Upper lobe of left lung (tissue), 6 donors: ENCODE data around the gene CLASP1. TPM values are rescaled to one million over a fixed set of nuclear protein-coding genes. Genes with fewer than 3 reads are reported as not detected.

Experiments
- ATAC-seq, 2 donors: fragments of 200-7000 bp; cut with Tn5 transposase; one replicate each; pipeline ENCODE4 v1.9.1; 2022; ENCODE audit warnings: mild to moderate bottlenecking in 2 of 2, moderate library complexity in 2 of 2; ENCODE audit not compliant: low FRiP score in 2 of 2
- DNase-seq, 2 donors: peaks; one replicate each; pipeline ENCODE4 v3.0.0-alpha.2; 2019 to 2020
- H3K27ac ChIP-seq, 4 donors: fragments of 200-600 bp; sonication (generic); one replicate each; pipeline ENCODE4 v1.5.1; 2016 to 2019
- H3K27me3 ChIP-seq, 4 donors: fragments of 200-600 bp; sonication (generic); one replicate each; pipeline ENCODE4 v1.5.1; 2017 to 2019
- H3K36me3 ChIP-seq, 4 donors: fragments of 200-600 bp; sonication (generic); one replicate each; pipeline ENCODE4 v1.5.1; 2016 to 2019
- H3K4me1 ChIP-seq, 4 donors: fragments of 200-600 bp; sonication (generic); one replicate each; pipeline ENCODE4 v1.5.1; 2018 to 2019
- H3K4me3 ChIP-seq, 4 donors: fragments of 200-600 bp; sonication (generic); one replicate each; pipeline ENCODE4 v1.5.1; 2017 to 2019; ENCODE audit warnings: mild to moderate bottlenecking in 2 of 4, moderate library complexity in 1 of 4
- H3K9me3 ChIP-seq, 4 donors: fragments of 200-600 bp; sonication (generic); one replicate each; pipeline ENCODE4 v1.5.1; 2018 to 2019
- EP300 ChIP-seq, 4 donors: sonication (generic); formaldehyde crosslinking; IDR thresholded peaks; one replicate each; pipeline ENCODE4 v1.5.1; 2017; ENCODE audit warnings: antibody characterized with exemption in 4 of 4, control low read depth in 2 of 4
- POLR2A ChIP-seq, 4 donors: fragments of 450-650 bp; IDR thresholded peaks; one replicate each; pipeline ENCODE4 v1.5.1; 2016 to 2017; ENCODE audit warnings: antibody characterized with exemption in 4 of 4, mild to moderate bottlenecking in 2 of 4
- POLR2AphosphoS5 ChIP-seq, 2 donors: sonication (generic); formaldehyde crosslinking; IDR thresholded peaks; one replicate each; pipeline ENCODE4 v1.5.1; 2017; ENCODE audit warnings: antibody characterized with exemption in 2 of 2
- WGBS, 2 donors: methylation state at CpG; one replicate each; pipeline ENCODE4 v1.1.5; 2017 to 2018; 5-methylcytosine and 5-hydroxymethylcytosine counted together
- total RNA-seq, 6 donors: library from RNA; depleted of rRNA in 4 of 6; stranded (reverse); fragments of >200 nt in 4 of 6; gene quantifications; one replicate each; pipeline versions ENCODE4 v1.1.0 to v1.2.1, GENCODE V29; 2016 to 2021
- TF ChIP-seq, protein P1 (sequence below), 6 experiments: fragments of 450-650 bp in 4 of 6; fragments of 200-600 bp in 2 of 6; sonication (generic) in 2 of 6; IDR thresholded peaks; one replicate each; pipeline ENCODE4 v1.5.1; 2016 to 2019; ENCODE audit warnings: antibody characterized with exemption in 6 of 6
- donor health status: DM: no; HTN: no; CAD: no; lungs with moderate emphysema.
- donor health status: DM: no; HTN: yes; CAD: no; lungs with severe emphysema.

The CLASP1 gene
- total RNA-seq, 6 donors from 2014 or later = 36.3 to 95.3 (median 46.8) TPM

DNA sequence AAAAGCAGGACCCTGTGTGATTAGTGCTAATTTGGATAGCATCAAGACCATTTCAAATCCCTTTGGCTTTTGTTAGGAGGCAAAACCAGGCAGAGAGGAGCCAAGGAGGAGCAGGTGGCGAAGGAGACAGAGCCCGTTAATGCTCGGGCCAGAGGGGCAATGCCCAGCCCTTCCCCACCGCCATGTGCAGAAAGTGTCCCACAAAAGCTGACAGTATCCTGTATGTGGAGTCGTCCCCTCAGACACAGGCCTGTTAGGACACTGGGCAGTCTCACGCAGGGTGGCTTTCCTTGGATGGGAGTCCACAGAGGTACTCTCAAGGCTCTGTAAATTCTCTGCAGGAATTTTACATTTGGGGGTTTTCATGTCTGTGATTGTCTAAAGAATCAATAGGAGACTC, 319.5 kb downstream of the CLASP1 start:
- DNase-seq (no peak), ATAC-seq (no peak)
- TF ChIP-seq POLR2A (IDR thresholded peaks at IDR 0.05) (no peak), POLR2AphosphoS5 (IDR thresholded peaks at IDR 0.05) (no peak)
- TF ChIP-seq, protein P1, sequence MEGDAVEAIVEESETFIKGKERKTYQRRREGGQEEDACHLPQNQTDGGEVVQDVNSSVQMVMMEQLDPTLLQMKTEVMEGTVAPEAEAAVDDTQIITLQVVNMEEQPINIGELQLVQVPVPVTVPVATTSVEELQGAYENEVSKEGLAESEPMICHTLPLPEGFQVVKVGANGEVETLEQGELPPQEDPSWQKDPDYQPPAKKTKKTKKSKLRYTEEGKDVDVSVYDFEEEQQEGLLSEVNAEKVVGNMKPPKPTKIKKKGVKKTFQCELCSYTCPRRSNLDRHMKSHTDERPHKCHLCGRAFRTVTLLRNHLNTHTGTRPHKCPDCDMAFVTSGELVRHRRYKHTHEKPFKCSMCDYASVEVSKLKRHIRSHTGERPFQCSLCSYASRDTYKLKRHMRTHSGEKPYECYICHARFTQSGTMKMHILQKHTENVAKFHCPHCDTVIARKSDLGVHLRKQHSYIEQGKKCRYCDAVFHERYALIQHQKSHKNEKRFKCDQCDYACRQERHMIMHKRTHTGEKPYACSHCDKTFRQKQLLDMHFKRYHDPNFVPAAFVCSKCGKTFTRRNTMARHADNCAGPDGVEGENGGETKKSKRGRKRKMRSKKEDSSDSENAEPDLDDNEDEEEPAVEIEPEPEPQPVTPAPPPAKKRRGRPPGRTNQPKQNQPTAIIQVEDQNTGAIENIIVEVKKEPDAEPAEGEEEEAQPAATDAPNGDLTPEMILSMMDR (IDR thresholded peaks at IDR 0.05) = no peak
- H3K4me1 ChIP-seq = no peaks in the 10 kb centered on the region
- H3K4me3 ChIP-seq = no peak overlapping the region
- no peaks in the 10 kb centered on the region for H3K36me3 ChIP-seq
- H3K9me3 ChIP-seq = no peaks in the 10 kb centered on the region
- H3K27ac ChIP-seq = no peak overlapping the region
- 92 to 95% methylated on average over 6 of the region's 6 CpGs for WGBS, 2 donors
- no peaks in the 10 kb centered on the region for H3K27me3 ChIP-seq

DNA sequence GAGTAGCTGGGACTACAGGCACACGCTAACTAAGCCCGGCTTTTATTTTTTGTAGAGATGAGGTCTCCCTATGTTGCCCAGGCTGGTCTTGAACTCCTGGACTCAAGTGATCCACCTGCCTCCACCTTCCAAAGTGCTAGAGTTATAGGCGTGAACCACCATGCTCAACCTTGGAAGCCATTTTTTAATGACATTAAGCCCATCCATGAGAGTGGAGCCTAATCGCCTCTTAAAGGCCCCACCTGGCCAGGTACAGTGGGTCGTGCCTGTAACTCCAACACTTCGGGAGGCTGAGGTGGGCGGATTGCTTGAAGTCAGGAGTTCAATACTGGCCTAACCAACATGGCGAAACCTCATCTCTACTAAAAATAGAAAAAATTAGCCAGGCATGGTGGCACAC, 322.6 kb downstream of the CLASP1 start:
- 95 to 98% methylated on average over 8 of the region's 8 CpGs for WGBS, 2 donors
- Histone ChIP-seq H3K27ac (no peak overlapping the region), H3K4me1 (no peaks in the 10 kb centered on the region), H3K27me3 (no peaks in the 10 kb centered on the region), H3K9me3 (no peaks in the 10 kb centered on the region), H3K4me3 (no peak overlapping the region), H3K36me3 (no peaks in the 10 kb centered on the region)
- DNase-seq (no peak), ATAC-seq (no peak)
- no peak for TF ChIP-seq POLR2A (IDR thresholded peaks at IDR 0.05)
- TF ChIP-seq, protein P1 (IDR thresholded peaks at IDR 0.05) = no peak
- TF ChIP-seq POLR2AphosphoS5 (IDR thresholded peaks at IDR 0.05) = no peak
- TF ChIP-seq EP300 (IDR thresholded peaks at IDR 0.05) = no peak

- no peak overlapping the region for H3K4me3 ChIP-seq
- DNase-seq (no peak), ATAC-seq (no peak)
- TF ChIP-seq POLR2AphosphoS5 (IDR thresholded peaks at IDR 0.05) (no peak), POLR2A (IDR thresholded peaks at IDR 0.05) (no peak), EP300 (IDR thresholded peaks at IDR 0.05) (no peak)
- TF ChIP-seq, protein P1 (IDR thresholded peaks at IDR 0.05) = no peak
- H3K4me1 ChIP-seq = no peaks in the 10 kb centered on the region
- no peaks in the 10 kb centered on the region for H3K36me3 ChIP-seq
- 90 to 94% methylated on average over 7 of the region's 7 CpGs for WGBS, 2 donors
- H3K27me3 ChIP-seq = no peaks in the 10 kb centered on the region
- H3K27ac ChIP-seq = no peak overlapping the region
- H3K9me3 ChIP-seq = no peaks in the 10 kb centered on the region
Measured at GRCh38 chr2:121324601-121325000, 324.7 kb downstream of the CLASP1 start.

DNA sequence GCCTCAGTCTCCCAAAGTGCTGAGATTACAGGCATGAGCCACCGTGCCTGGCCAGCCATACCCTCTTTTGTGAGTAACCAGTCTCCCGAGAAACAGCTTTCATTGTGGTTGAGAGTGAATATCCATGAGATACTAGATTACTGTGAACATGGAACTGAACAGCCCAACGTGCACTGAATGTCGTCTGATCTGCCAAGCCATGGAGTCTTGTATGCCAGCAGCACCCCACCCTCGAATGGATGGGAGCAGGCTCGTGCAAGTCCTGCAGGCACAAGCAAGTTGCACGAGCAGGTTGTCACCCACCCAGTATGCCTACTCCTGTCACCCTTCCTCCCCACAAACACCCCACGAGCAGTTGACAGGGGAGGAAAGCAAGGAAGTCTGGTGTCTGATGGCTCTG, 327.8 kb downstream of the CLASP1 start:
- H3K27me3 ChIP-seq = no peaks in the 10 kb centered on the region
- DNase-seq = no peak
- 78 to 82% methylated on average over 7 to 8 of the region's 8 CpGs for WGBS, 2 donors
- H3K27ac ChIP-seq = no peak overlapping the region
- no peak overlapping the region for H3K4me3 ChIP-seq
- TF ChIP-seq POLR2A (IDR thresholded peaks at IDR 0.05) (no peak), POLR2AphosphoS5 (IDR thresholded peaks at IDR 0.05) (no peak), EP300 (IDR thresholded peaks at IDR 0.05) (no peak)
- TF ChIP-seq, protein P1 (IDR thresholded peaks at IDR 0.05) = no peak
- ATAC-seq = no peak
- no peaks in the 10 kb centered on the region for H3K36me3 ChIP-seq
- H3K9me3 ChIP-seq = no peaks in the 10 kb centered on the region
- H3K4me1 ChIP-seq = no peaks in the 10 kb centered on the region

DNA sequence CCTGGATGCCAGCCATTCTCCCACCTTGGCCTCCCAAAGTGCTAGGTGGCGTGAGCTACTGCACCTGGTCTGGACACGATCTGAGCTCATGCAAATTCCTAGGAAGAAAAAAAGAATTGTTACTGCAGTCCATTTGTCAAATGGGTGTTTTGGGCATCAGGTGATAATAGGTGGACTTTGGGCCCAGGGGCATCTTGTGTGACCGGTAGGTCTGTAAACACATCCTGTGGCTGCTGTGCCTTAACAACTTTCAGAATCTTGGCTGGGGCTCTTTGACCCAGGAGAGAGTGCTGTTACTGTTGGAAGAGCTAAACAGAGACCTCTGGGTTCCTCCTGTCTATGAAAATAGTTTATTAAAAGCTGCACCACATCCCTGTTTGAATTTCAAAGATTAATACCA, 329.3 kb downstream of the CLASP1 start:
- Histone ChIP-seq H3K36me3 (no peaks in the 10 kb centered on the region), H3K4me3 (no peak overlapping the region), H3K27ac (no peak overlapping the region), H3K9me3 (no peaks in the 10 kb centered on the region), H3K4me1 (no peaks in the 10 kb centered on the region), H3K27me3 (no peaks in the 10 kb centered on the region)
- no peak for DNase-seq
- ATAC-seq = no peak
- 85 to 89% methylated on average over 3 of the region's 3 CpGs for WGBS, 2 donors
- no peak for TF ChIP-seq POLR2A (IDR thresholded peaks at IDR 0.05)
- TF ChIP-seq, protein P1 (IDR thresholded peaks at IDR 0.05) = no peak
- no peak for TF ChIP-seq POLR2AphosphoS5 (IDR thresholded peaks at IDR 0.05)
- no peak for TF ChIP-seq EP300 (IDR thresholded peaks at IDR 0.05)
